Dermis blood vessel endothelial cell (primary cell): ENCODE results near the gene TALDO1. TPM values are rescaled to one million over a fixed set of nuclear protein-coding genes. Genes with fewer than 3 reads are reported as not detected.

Experiments used
- DNase-seq: peaks from one replicate; pipeline ENCODE4 v3.0.0; 2010
- total RNA-seq: library from RNA; depleted of rRNA; stranded (reverse); fragments of >200 nt; gene quantifications from 2 replicates; pipeline ENCODE4 v1.2.3, GENCODE V29; 2014

Gene TALDO1
- total RNA-seq, 1 donor from 2014 or later, result 115 TPM

DNA sequence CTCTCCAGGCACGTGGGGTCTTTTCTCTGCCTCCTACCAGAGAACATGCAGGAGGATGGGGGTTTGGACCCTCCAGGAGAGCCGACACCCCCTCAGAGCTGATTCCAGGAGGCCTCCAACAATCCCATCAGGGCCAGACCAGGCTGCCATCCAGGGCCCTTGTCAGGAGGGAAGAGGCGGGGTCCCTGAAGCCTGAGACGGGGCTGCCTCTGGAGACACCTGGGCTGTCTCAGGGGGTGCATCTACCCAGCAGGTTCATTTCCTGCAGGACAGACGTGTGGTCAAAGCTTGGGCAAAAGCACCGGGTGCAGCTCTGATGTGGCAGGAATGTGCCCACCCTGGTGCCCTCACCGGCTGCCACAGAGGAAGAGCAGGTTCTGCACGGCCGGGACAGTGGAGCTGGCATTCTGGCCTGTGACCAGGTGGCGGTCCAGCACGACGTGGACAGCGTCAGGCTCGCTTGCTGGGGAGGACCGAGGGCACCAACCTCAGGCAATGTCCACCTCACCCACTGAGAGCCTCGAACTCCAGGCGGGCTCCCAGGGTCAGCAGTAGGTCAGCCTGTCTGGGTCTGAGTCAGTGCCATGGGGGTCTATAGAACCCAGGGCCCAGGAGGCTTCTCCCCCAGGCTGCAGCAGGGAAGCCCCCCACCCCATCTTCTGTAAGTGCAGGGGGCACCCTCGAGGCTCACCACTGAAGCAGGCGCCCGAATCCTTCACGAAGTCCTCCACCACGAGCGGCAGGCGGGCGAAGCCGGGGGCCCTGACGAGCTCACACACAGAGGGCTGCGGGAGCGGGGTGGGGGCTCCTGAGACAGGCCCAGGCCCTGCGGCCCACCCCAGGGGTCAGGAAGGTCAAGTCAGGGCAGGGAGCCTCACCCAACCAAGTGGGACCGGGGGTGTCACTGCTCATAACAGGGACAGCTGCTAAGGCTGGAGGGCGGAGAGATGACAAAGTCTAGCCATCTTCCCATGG, 23.7 kb downstream of the TALDO1 start:
- no peak for DNase-seq

DNA sequence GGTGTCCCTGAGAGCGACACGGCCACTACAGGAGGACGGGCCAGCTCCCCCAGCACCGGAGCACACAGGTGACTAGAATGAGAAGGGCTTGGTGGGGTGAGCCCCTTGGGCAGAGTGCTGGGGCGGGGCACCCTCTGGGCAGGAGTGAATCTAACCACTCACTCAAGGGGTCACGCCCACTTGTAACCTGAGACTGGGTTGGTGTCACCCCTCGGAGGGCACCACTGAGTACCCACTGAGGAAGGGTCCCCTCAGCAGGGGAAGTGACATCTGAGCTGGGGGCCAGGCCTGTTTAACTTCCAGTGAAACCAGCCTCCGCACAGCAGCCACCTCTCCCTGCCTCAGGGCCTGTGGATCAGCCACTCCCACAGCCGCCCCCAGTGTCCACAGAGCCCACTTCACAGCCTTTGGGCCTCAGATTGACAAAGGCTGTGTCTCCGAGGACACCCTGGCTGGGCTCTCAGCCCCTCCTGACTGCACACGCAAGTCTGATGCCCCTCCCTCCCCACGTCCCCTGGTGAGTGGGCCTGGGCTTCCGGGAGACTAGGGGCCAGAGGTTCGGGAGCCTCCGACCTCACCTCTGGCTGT, 24.4 kb downstream of the TALDO1 start:
- no peak for DNase-seq

DNA sequence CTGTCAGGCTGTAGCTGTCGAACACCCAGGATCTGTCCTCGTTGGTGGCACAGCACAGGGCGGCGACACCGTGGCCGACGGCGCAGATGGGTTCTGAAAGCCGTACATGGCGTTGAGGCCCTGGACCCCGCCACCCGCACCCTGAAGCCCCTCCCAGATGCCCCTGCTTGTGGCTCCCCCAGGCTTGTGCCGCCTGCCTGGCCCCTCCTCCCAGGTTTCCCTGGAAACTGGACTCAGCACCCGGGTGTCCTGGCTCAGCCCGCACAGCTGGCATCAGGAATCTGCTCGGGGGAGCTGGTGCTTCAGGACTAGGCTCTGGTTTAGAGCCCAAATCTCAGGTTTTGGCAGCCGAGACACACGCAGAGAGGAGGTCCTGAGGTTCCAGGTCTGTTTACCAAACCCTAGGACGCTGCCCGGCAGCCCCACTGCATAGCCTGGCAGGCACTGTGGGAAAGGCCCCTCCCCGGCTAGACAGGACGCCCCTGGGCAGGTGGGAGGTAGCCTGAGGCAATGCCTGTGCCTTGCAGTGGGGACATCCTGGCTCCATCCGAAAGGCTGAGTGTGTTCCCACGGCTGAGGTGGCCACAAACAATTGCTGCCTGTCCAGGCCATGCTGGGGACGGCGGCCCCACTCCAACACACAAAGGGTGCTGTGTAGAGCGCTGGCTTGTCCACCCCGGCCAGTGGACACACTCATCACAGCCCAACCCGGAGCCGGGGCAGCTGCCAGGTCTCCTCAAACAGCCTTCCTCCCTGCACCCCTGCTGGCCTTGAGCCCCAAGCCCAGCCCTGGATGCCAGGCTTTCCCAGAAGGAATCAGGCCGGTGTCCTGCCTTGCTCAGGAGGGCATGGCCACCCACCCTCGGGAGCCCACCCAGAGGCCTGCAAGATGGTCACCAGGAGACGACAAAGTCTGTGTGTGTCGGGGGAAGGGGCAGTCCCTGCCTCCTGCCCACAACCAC, 25.4 kb downstream of the TALDO1 start:
- DNase-seq, result no peak

DNA sequence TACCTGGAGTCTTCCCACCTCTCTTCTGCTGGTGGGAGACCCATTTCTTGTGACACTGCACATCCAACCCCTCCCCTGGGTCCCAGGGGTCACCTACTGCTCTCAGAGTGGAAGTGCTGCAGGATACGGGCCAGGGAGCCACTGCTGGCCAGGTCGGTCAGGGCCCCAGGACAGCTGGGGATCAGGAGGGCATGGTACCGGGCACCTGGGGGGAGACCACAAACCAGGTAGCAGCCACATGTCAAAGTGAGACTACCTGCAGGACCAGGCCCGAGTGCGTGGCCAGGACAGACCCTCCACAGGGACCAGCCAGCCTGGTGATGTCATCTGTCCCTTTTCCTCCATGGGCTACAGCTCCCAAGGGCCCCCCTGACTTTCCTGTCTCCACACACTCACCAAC, 26.2 kb downstream of the TALDO1 start:
- DNase-seq, result no peak

- no peak for DNase-seq
These were observed 26.6 kb downstream of the TALDO1 start for GRCh38 chr11:773830-774229.

- peak; percentile 69 for DNase-seq
These were observed 27.8 kb downstream of the TALDO1 start for GRCh38 chr11:774873-775592.

- no peak for DNase-seq
These were observed 28.9 kb downstream of the TALDO1 start for GRCh38 chr11:776263-776560.

- peak; percentile 53 for DNase-seq
These were observed 29.5 kb downstream of the TALDO1 start for GRCh38 chr11:776561-777287.

DNA sequence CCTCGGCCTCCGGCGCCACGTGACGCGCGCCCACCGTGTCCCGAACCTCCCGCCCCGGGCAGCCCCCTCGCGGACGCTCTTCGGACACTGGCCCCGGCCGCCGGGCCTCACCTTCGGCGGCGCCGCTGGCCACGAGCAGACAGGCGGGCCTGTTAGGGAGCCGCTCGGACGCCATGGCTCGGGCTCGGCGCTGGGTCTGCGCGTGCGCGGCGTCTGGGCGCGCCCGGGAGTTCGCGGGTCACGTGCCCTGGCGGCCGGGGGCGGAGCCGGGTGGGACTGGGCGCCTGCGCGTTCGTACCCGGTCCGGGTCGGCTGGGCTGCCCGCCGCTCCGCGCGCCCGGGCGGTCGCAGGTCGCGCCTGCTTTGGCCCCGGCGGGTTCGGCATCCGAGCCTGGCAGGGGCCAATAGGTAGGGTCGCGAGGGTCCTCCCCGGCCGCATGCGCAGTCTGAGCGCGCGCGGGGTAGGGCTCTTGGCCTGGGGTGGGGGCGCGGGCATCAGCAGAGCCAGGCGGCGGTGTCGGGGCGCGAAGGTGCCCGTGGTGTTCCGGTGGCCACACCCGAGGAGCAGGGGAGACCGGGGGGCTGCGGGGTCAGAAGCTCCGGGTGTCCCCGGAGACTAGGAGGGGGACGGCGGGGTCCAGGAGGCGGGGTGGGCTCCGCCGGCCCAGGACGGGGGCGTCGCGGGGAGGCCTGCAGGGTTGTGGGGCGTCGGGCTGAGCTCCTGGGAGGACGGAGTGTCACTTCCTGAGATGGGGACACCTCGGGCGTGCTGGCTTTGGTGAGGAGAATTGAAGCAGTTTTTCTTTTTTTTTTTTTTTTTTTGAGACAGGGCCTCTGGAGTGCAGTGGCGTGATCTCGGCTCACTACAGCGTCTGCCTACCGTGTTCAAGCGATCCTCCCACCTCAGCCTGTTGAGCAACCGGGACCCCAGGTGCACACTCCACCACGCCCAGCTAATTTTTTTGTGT, 30.3 kb downstream of the TALDO1 start, which contains the start of gene GATD1:
Gene GATD1, minus strand, starts transcription at position 200 of the 968 bp plus-strand sequence. Its CDS starts 25 bp downstream, at position 175.
- DNase-seq, result peak; percentile 92

DNA sequence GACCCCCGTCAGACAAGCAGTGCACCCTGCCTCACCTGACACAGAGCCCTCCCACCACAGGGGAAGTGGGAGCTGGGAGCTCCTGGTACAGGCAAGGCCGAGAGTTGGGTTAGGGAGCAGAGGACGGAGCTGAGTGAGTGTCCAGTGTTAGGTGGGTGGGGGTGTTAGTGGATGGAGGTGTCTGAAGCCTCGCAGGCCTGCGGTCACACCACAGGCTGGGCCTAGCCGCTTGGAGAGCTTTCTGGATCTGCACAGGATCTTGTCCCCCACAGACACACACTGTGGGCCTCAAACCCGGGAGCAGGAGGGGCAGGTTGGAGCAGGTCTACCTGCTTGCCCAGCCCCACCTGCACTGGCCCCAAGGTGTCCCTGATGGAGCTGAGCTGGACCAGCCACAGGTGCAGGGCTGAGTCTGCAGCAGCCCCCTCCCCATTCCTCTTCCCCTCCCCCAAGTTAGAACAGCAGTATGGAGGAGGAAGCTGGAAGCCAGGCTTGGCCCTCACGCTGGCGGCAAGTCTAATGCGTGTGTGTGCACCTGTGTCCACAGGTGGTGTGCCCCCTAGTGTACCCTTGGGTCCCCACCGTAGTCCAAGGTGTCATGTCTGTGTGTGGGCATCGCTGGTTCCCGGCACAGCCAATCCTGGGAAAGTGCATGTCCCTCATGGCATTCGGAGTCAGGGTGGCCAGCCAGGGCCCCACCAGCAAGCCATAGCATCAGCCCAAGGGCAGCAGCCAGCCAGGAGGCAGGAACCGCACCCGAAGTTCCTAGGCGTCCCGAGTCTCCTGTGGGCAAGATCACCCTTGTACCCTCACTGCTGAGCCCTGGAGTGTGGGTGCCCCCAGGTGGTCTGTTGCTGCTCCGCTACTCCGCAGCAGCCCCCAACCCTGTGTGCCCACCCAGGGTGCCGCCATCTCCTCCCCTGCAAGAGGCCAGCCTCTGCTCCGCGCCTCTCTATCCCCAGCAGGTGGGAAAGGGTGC, 32.0 kb downstream of the TALDO1 start:
- DNase-seq, result no peak

DNA sequence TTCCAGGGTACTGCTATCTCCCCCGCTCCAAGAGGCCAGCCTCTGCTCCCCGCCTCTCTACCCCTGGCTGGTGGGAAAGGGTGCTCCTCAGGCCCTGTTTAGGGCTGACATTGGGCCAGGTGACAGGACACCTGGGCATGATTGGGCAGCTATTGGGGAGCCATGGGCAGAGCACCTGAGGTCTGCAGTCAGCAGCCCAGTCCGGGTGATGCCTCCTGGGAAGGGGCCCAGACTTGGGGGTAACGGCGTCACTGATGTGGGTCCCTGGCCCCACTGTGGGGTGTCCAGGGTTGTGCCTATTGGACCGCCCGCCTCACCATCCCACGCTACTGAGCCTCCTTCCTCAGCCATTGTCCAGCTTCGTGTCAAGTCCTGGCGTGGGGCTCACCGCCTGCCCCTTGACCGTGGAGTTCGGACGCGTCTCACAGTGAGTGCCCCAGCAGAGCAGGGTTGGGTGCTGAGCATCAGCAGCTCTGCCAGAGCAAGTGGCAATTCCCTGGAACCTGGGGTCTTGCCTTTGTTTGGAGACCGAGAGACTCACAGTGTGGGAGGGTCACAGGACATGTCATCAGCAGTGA, 32.8 kb downstream of the TALDO1 start:
- DNase-seq, result no peak

DNA sequence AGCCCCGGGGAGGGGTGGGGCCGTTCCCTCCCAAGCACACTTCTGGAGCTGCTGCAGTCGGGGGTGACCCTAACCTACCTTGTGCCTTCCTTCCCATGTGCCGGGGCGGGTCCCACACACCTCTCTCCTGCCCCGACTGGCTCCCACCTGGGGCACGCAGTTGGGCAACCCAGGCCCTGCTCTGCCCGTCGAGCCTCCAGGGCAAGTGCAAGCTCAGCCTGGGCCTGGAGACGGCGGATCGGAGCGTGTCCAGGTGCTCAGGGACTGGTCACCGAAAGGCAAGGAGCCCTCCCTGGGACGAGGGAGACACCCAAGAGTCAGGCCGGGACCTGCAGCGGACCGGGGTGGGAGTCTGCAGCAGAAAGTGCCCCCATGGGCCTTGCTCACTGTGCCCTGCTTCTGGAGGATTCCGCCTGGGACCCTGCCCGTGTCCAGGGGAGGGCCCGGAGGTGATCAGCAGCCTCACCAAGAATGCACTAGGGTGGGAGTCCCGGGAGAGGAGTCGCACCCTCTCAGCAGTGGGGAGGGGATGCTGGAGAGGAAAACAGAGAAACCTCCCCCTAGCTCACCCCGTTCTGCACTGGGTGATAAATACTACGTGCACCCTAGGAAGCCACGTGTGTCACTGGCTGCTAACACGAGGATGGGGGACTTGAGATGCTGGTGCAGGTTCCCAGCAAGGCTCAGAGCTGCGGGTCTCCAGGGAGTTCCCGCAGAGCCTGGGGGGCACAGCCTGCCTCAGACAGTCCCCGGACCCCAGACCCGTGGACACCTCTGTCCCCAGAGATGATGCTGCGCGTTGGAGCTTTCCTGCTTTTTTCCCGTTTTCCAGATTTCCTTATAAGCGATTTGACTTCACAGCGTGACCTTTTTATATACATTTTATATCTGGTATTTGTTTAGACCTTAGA, 35.3 kb downstream of the TALDO1 start:
- no peak for DNase-seq

- DNase-seq, result peak; percentile 90
These were observed 36.3 kb downstream of the TALDO1 start for GRCh38 chr11:783581-784015.

DNA sequence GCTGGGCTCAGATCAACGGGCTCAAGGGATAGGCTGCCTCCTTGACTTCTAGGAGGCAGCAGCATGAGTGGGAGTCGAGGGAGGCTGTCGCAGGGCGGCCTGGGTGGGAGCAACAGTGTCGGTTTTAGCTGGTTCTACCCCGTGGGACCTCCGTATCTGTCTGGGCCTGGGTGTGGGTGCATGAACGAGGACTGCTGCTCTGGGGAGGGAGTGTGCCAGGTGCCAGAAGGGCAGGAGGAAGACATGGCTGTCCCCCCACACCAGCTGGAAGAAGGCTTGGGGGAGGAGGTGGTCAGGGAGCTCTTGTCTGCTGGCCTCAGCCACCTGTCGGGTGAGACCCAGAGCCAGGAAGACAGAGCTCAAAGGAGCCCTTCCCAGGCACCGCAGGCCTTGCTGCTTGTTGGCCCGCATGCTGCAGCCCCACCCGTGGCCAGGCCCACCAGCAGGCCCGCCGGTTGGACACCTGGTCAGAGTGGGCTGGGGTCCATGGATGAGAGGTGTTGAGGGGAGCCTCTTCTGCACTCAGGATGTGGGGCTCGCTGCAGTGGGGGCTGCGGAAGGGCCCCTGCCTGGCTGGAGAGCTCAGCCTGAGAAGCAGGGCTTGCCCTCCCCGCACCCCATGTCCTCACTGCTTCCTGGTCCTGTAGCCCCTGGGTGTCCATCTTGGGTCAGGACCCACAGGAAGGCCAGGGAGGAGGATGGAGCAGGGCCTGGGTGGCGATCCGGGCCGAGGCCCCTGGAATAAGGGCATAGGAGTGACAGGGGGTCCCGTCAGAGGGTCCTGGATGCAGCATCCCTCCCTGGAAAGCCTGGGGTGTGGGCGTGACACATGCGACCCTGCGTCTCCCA, 39.2 kb downstream of the TALDO1 start:
- DNase-seq, result no peak

GRCh38 chr11:787084-787675, 39.9 kb downstream of the TALDO1 start:
- DNase-seq, result no peak
